Gastrocnemius medialis (tissue), 4 donors: Measurements from ENCODE around the gene ZC2HC1B.

Source experiments
- POLR2A ChIP-seq, 2 donors: fragments of 450-650 bp; IDR thresholded peaks; one replicate each; pipeline ENCODE4 v1.6.1; 2017; ENCODE audit warnings: antibody characterized with exemption in 2 of 2, mild to moderate bottlenecking in 2 of 2, moderate library complexity in 2 of 2
- TF ChIP-seq, protein P1 (sequence below), 5 experiments: fragments of 450-650 bp in 3 of 5; fragments of 200-600 bp in 2 of 5; sonication (generic) in 2 of 5; IDR thresholded peaks in 4 of 5; conservative IDR thresholded peaks in 1 of 5; 1 replicate in 4 of 5; 2 replicates in 1 of 5; pipeline ENCODE4 v1.5.1; 2016 to 2019; ENCODE audit warnings: antibody characterized with exemption in 5 of 5, mild to moderate bottlenecking in 3 of 5, moderate library complexity in 3 of 5

DNA sequence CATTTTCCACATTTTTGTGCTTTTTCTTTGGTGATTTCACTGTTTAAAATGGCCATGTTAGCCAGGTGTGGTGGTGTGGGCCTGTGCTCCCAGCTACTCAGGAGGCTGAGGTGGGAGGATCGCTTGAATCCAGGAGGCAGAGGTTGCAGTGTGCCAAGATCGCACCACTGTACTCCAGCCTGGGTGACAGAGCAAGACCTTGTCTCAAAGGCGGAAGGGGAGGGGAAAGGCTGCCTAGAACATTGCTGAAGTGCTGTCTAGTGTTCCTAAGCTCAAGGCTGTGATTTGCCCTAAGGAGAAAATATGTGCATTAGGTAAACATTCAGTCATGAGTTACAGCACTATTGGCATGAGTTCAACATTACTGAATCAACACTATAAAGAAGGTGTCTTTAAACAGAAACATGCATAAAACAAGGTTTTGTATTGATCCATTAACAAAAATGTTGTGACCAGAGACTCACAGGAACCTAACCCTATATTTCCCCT lies 14.0 kb downstream of the ZC2HC1B start:
- TF ChIP-seq, protein P1, sequence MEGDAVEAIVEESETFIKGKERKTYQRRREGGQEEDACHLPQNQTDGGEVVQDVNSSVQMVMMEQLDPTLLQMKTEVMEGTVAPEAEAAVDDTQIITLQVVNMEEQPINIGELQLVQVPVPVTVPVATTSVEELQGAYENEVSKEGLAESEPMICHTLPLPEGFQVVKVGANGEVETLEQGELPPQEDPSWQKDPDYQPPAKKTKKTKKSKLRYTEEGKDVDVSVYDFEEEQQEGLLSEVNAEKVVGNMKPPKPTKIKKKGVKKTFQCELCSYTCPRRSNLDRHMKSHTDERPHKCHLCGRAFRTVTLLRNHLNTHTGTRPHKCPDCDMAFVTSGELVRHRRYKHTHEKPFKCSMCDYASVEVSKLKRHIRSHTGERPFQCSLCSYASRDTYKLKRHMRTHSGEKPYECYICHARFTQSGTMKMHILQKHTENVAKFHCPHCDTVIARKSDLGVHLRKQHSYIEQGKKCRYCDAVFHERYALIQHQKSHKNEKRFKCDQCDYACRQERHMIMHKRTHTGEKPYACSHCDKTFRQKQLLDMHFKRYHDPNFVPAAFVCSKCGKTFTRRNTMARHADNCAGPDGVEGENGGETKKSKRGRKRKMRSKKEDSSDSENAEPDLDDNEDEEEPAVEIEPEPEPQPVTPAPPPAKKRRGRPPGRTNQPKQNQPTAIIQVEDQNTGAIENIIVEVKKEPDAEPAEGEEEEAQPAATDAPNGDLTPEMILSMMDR (IDR thresholded peaks at IDR 0.05 in 4 of 5, conservative IDR thresholded peaks at IDR 0.05 in 1 of 5): no peak
- TF ChIP-seq POLR2A (IDR thresholded peaks at IDR 0.05): no peak
